SK-N-SH treated with all-trans-retinoic acid at 6 μM for 48 hours (cell line): ENCODE data around the gene DPF3.

Source experiments
- ATAC-seq: fragments of 200-7000 bp; cut with Tn5 transposase; 3 replicates; pipeline ENCODE4 v1.9.1; 2020; ENCODE audit warnings: mild to moderate bottlenecking, moderate library complexity
- ARNTL ChIP-seq: fragments of 450-650 bp; formaldehyde crosslinking; IDR thresholded peaks from 2 replicates; pipeline ENCODE4 v1.5.0; 2020; ENCODE audit warnings: low read depth, mild to moderate bottlenecking, moderate library complexity, borderline replicate concordance
- CSDC2 ChIP-seq: fragments of 250-450 bp; sonication (Bioruptor Pico); IDR thresholded peaks from 2 replicates; pipeline ENCODE4 v1.5.0; 2020; ENCODE audit warnings: mild to moderate bottlenecking, moderate library complexity
- ESRRG ChIP-seq: fragments of 250-450 bp; sonication (Bioruptor Pico); IDR thresholded peaks from 2 replicates; pipeline ENCODE4 v1.6.1; 2021; ENCODE audit warnings: mild to moderate bottlenecking
- GLIS3 ChIP-seq: fragments of 250-450 bp; sonication (Bioruptor Pico); IDR thresholded peaks from 2 replicates; pipeline ENCODE4 v1.5.0; 2020; ENCODE audit warnings: mild to moderate bottlenecking, moderate library complexity
- OSR1 ChIP-seq: fragments of 250-450 bp; sonication (Bioruptor Pico); IDR thresholded peaks from 2 replicates; pipeline ENCODE4 v1.8.0; 2022; ENCODE audit warnings: moderate library complexity, mild to moderate bottlenecking, inconsistent platforms
- PPARA ChIP-seq: fragments of 250-450 bp; sonication (Bioruptor Pico); IDR thresholded peaks from 2 replicates; pipeline ENCODE4 v1.5.0; 2020; ENCODE audit warnings: mild to moderate bottlenecking, borderline replicate concordance
- RARB ChIP-seq: fragments of 250-450 bp; sonication (Bioruptor Pico); IDR thresholded peaks from 2 replicates; pipeline ENCODE4 v1.8.0; 2021; ENCODE audit warnings: mild to moderate bottlenecking, moderate library complexity
- SNAI2 ChIP-seq: fragments of 250-450 bp; sonication (Bioruptor Pico); IDR thresholded peaks from 2 replicates; pipeline ENCODE4 v1.5.0; 2020; ENCODE audit warnings: mild to moderate bottlenecking, moderate library complexity
- TOX ChIP-seq: fragments of 250-450 bp; sonication (Bioruptor Pico); IDR thresholded peaks from 2 replicates; pipeline ENCODE4 v1.8.0; 2021; ENCODE audit warnings: mild to moderate bottlenecking, moderate library complexity, borderline replicate concordance
- ZFP3 ChIP-seq: fragments of 250-450 bp; sonication (Bioruptor Pico); IDR thresholded peaks from 2 replicates; pipeline ENCODE4 v1.5.0; 2020; ENCODE audit warnings: mild to moderate bottlenecking, moderate library complexity
- ZFP30 ChIP-seq: fragments of 450-650 bp; formaldehyde crosslinking; IDR thresholded peaks from 2 replicates; pipeline ENCODE4 v1.5.0; 2022; ENCODE audit warnings: mild to moderate bottlenecking, moderate library complexity
- ZNF565 ChIP-seq: fragments of 450-650 bp; formaldehyde crosslinking; conservative IDR thresholded peaks from 2 replicates; pipeline ENCODE4 v1.5.0; 2020; ENCODE audit warnings: low read depth, mild to moderate bottlenecking, moderate library complexity
- ZNF70 ChIP-seq: fragments of 450-650 bp; formaldehyde crosslinking; IDR thresholded peaks from 2 replicates; pipeline ENCODE4 v1.5.0; 2020; ENCODE audit warnings: mild to moderate bottlenecking, moderate library complexity
- ZNF8 ChIP-seq: fragments of 450-650 bp; formaldehyde crosslinking; IDR thresholded peaks from 2 replicates; pipeline ENCODE4 v1.5.0; 2020; ENCODE audit warnings: mild to moderate bottlenecking, moderate library complexity
- TF ChIP-seq, protein P1 (sequence below): fragments of 250-450 bp; sonication (Bioruptor Pico); IDR thresholded peaks from 2 replicates; pipeline ENCODE4 v1.8.0; 2020; ENCODE audit warnings: mild to moderate bottlenecking, moderate library complexity, borderline replicate concordance
- TF ChIP-seq, protein P2 (sequence below): fragments of 250-450 bp; sonication (Bioruptor Pico); IDR thresholded peaks from 2 replicates; pipeline ENCODE4 v1.5.0; 2020; ENCODE audit warnings: mild to moderate bottlenecking, moderate library complexity
- TF ChIP-seq, protein P3 (sequence below): fragments of 250-450 bp; sonication (Bioruptor Pico); IDR thresholded peaks from 2 replicates; pipeline ENCODE4 v1.5.1; 2020; ENCODE audit warnings: low read depth, mild to moderate bottlenecking, moderate library complexity
- TF ChIP-seq, protein P4 (sequence below): fragments of 250-450 bp; sonication (Bioruptor Pico); IDR thresholded peaks from 2 replicates; pipeline ENCODE4 v1.8.0; 2021; ENCODE audit warnings: low read depth, mild to moderate bottlenecking, moderate library complexity, borderline replicate concordance
- TF ChIP-seq, protein P5 (sequence below): fragments of 250-450 bp; sonication (Bioruptor Pico); IDR thresholded peaks from 2 replicates; pipeline ENCODE4 v1.5.1; 2021; ENCODE audit warnings: mild to moderate bottlenecking, moderate library complexity

Gene DPF3

DNA sequence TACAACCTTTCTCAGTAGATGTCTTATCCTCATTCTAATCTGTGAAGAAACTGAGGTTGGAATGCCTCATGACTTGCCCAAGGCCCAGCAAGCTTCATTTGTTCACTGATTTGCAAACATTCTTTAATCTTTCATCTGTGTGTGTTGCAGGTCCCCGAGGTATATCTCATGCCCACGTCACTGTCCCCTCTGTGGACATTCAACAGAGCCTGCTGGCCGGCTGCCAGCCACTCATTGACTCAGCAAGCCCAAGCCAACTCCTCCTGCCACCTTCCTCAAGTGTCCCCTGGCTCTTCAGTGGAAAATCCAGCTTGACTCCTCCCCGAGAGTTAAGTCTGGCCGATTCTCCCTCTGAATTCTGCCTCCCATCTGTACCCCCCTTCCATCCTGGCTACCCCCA is 30.4 kb upstream of the DPF3 start:
- no peak for ATAC-seq

DNA sequence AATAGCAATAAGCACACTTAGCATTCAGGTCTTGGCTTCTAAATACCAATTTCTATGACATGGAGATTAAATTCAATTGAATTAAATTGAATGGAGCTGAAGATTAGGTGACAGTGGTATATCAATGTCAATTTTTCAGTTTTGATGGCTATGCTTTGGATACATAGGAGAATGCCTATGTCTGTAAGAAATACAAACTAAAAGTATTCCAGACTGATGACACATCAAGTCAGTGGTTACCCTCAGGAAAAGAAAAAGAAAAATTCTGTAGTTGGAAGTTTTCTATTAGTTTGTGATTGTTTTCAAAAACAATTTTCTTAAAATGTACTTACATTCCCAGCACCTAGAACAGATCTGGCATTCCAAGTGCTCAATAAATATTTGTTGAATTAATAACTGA is 27.5 kb upstream of the DPF3 start:
- ATAC-seq, result no peak
- TF ChIP-seq RARB (CRISPR knock-in tag), result no peak
- TF ChIP-seq, protein P1, sequence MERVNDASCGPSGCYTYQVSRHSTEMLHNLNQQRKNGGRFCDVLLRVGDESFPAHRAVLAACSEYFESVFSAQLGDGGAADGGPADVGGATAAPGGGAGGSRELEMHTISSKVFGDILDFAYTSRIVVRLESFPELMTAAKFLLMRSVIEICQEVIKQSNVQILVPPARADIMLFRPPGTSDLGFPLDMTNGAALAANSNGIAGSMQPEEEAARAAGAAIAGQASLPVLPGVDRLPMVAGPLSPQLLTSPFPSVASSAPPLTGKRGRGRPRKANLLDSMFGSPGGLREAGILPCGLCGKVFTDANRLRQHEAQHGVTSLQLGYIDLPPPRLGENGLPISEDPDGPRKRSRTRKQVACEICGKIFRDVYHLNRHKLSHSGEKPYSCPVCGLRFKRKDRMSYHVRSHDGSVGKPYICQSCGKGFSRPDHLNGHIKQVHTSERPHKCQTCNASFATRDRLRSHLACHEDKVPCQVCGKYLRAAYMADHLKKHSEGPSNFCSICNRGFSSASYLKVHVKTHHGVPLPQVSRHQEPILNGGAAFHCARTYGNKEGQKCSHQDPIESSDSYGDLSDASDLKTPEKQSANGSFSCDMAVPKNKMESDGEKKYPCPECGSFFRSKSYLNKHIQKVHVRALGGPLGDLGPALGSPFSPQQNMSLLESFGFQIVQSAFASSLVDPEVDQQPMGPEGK (CRISPR knock-in tag), result no peak
- TF ChIP-seq OSR1 (CRISPR knock-in tag), result no peak
- TF ChIP-seq ZNF565, result no peak
- TF ChIP-seq, protein P2, sequence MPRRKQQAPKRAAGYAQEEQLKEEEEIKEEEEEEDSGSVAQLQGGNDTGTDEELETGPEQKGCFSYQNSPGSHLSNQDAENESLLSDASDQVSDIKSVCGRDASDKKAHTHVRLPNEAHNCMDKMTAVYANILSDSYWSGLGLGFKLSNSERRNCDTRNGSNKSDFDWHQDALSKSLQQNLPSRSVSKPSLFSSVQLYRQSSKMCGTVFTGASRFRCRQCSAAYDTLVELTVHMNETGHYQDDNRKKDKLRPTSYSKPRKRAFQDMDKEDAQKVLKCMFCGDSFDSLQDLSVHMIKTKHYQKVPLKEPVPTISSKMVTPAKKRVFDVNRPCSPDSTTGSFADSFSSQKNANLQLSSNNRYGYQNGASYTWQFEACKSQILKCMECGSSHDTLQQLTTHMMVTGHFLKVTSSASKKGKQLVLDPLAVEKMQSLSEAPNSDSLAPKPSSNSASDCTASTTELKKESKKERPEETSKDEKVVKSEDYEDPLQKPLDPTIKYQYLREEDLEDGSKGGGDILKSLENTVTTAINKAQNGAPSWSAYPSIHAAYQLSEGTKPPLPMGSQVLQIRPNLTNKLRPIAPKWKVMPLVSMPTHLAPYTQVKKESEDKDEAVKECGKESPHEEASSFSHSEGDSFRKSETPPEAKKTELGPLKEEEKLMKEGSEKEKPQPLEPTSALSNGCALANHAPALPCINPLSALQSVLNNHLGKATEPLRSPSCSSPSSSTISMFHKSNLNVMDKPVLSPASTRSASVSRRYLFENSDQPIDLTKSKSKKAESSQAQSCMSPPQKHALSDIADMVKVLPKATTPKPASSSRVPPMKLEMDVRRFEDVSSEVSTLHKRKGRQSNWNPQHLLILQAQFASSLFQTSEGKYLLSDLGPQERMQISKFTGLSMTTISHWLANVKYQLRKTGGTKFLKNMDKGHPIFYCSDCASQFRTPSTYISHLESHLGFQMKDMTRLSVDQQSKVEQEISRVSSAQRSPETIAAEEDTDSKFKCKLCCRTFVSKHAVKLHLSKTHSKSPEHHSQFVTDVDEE (CRISPR knock-in tag), result no peak
- no peak for TF ChIP-seq PPARA
- no peak for TF ChIP-seq SNAI2

More for the DNA sequence above, 30.4 kb upstream of the DPF3 start:
- TF ChIP-seq, protein P2 (CRISPR knock-in tag), result no peak
- TF ChIP-seq GLIS3 (no peak), TOX (CRISPR knock-in tag) (no peak), CSDC2 (CRISPR knock-in tag) (no peak), ZFP3 (CRISPR knock-in tag) (no peak), ARNTL (CRISPR knock-in tag) (no peak), ESRRG (CRISPR knock-in tag) (no peak), ZFP30 (CRISPR knock-in tag) (no peak), ZNF8 (CRISPR knock-in tag) (no peak), RARB (CRISPR knock-in tag) (no peak), ZNF70 (CRISPR knock-in tag) (no peak), ZNF565 (no peak)
- TF ChIP-seq, protein P3, sequence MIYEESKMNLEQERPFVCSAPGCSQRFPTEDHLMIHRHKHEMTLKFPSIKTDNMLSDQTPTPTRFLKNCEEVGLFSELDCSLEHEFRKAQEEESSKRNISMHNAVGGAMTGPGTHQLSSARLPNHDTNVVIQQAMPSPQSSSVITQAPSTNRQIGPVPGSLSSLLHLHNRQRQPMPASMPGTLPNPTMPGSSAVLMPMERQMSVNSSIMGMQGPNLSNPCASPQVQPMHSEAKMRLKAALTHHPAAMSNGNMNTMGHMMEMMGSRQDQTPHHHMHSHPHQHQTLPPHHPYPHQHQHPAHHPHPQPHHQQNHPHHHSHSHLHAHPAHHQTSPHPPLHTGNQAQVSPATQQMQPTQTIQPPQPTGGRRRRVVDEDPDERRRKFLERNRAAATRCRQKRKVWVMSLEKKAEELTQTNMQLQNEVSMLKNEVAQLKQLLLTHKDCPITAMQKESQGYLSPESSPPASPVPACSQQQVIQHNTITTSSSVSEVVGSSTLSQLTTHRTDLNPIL (CRISPR knock-in tag), result no peak
- TF ChIP-seq, protein P4, sequence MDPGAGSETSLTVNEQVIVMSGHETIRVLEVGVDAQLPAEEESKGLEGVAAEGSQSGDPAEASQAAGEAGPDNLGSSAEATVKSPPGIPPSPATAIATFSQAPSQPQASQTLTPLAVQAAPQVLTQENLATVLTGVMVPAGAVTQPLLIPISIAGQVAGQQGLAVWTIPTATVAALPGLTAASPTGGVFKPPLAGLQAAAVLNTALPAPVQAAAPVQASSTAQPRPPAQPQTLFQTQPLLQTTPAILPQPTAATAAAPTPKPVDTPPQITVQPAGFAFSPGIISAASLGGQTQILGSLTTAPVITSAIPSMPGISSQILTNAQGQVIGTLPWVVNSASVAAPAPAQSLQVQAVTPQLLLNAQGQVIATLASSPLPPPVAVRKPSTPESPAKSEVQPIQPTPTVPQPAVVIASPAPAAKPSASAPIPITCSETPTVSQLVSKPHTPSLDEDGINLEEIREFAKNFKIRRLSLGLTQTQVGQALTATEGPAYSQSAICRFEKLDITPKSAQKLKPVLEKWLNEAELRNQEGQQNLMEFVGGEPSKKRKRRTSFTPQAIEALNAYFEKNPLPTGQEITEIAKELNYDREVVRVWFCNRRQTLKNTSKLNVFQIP (CRISPR knock-in tag), result no peak
- TF ChIP-seq, protein P1 (CRISPR knock-in tag), result no peak
- TF ChIP-seq, protein P5, sequence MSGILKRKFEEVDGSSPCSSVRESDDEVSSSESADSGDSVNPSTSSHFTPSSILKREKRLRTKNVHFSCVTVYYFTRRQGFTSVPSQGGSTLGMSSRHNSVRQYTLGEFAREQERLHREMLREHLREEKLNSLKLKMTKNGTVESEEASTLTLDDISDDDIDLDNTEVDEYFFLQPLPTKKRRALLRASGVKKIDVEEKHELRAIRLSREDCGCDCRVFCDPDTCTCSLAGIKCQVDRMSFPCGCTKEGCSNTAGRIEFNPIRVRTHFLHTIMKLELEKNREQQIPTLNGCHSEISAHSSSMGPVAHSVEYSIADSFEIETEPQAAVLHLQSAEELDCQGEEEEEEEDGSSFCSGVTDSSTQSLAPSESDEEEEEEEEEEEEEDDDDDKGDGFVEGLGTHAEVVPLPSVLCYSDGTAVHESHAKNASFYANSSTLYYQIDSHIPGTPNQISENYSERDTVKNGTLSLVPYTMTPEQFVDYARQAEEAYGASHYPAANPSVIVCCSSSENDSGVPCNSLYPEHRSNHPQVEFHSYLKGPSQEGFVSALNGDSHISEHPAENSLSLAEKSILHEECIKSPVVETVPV (CRISPR knock-in tag), result no peak
